Mesodermal cell (in vitro differentiated cells): ENCODE measurements around the gene TTC36. TPM values are rescaled to one million over a fixed set of nuclear protein-coding genes. Genes with fewer than 3 reads are reported as not detected.
"Not testable (repeated sequence)": the region's sequence is repeated elsewhere in the genome, so short reads cannot be mapped to it uniquely, and the experiment has no call there.

Source experiments
- H3K27ac ChIP-seq: 2 replicates; pipeline ENCODE4 v1.7.0; 2013; ENCODE audit warnings: mild to moderate bottlenecking, low read depth, low read length, moderate library complexity; ENCODE audit not compliant: severe bottlenecking
- H3K36me3 ChIP-seq: 2 replicates; pipeline ENCODE4 v1.7.1; 2013; ENCODE audit warnings: mild to moderate bottlenecking, low read length, moderate library complexity; ENCODE audit not compliant: control insufficient read depth, insufficient read depth
- H3K4me1 ChIP-seq: one replicate; pipeline ENCODE4 v1.7.1; 2013; ENCODE audit warnings: mild to moderate bottlenecking, low read length; ENCODE audit not compliant: insufficient read depth, control insufficient read depth, poor library complexity, severe bottlenecking
- H3K4me3 ChIP-seq: 2 replicates; pipeline ENCODE4 v1.7.0; 2013; ENCODE audit warnings: low read length, control low read depth, mild to moderate bottlenecking; ENCODE audit not compliant: insufficient read depth, poor library complexity, severe bottlenecking; ENCODE audit errors: extremely low read depth
- H3K9me3 ChIP-seq: 2 replicates; pipeline ENCODE4 v1.7.1; 2013; ENCODE audit warnings: mild to moderate bottlenecking, low read length, moderate library complexity; ENCODE audit not compliant: control insufficient read depth
- WGBS, 2 experiments: methylation state at CpG; one replicate each; pipeline ENCODE4 v1.1.5; 2013; ENCODE audit warnings: missing lambda C conversion rate in 2 of 2; ENCODE audit not compliant: insufficient coverage in 2 of 2; 5-methylcytosine and 5-hydroxymethylcytosine counted together
- polyA plus RNA-seq, 2 experiments: library from polyadenylated mRNA; stranded (reverse); fragments of 50-300 nt; gene quantifications; one replicate each; pipeline ENCODE4 v1.2.3, GENCODE V29; 2013

Gene TTC36
- polyA plus RNA-seq (2013, experiment 1 of 2) = not detected
- not detected for polyA plus RNA-seq (2013, experiment 2 of 2)

- WGBS, 2 experiments = 48% methylated on average over 2 of the region's 3 CpGs; no CpG with 5 or more reads in 1 of the 2 experiments
- no peak within 1 kb of the TSS for H3K27ac ChIP-seq
- no peaks in the 10 kb centered on the region for H3K4me1 ChIP-seq
- no peaks in the 10 kb centered on the region for H3K9me3 ChIP-seq
- H3K4me3 ChIP-seq = no peak within 1 kb of the TSS
- H3K36me3 ChIP-seq = peaks cover 46% of the 10 kb centered on the region
Observed at GRCh38 chr11:118527109-118527508, at the start of gene TTC36. TTC36 (plus strand) TSS chr11:118527474; CDS start chr11:118527495, 21 bp downstream.

- H3K36me3 ChIP-seq = peaks cover 86% of the 10 kb centered on the region
- not testable (repeated sequence) for H3K4me3 ChIP-seq, H3K27ac ChIP-seq, H3K9me3 ChIP-seq, H3K4me1 ChIP-seq
- WGBS, 2 experiments = no CpG with 5 or more reads among the region's 1 CpG
Observed at GRCh38 chr11:118481238-118481637, 46.0 kb upstream of the TTC36 start.

DNA sequence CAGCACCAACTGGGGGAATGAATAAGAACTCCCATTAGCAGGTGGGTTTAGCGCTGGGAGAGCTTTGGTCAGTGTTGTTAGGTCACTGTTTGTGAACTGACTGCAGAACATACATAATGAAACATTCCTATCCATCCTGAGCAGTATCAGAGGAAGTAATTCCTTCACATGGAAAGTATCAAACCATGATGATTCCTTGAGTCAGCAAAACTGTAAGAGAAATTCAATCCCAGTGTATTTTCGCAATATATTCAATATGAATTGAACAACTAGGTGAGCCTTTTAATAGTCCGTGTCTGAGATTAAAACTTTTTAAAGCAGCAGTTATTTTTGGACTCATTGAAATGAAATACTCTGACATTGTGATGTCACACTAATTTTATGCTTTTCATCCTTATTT lies 42.9 kb upstream of the TTC36 start:
- Histone ChIP-seq H3K36me3 (peaks cover 77% of the 10 kb centered on the region), H3K4me1 (no peaks in the 10 kb centered on the region), H3K27ac (no peak overlapping the region), H3K9me3 (no peaks in the 10 kb centered on the region), H3K4me3 (no peak overlapping the region)
- WGBS, 2 experiments = no CpG with 5 or more reads among the region's 3 CpGs

GRCh38 chr11:118485273-118485672 lies 42.0 kb upstream of the TTC36 start:
- H3K9me3 ChIP-seq = no peaks in the 10 kb centered on the region
- no peak overlapping the region for H3K4me3 ChIP-seq
- H3K4me1 ChIP-seq = no peaks in the 10 kb centered on the region
- H3K36me3 ChIP-seq = peaks cover 77% of the 10 kb centered on the region
- H3K27ac ChIP-seq = no peak overlapping the region

DNA sequence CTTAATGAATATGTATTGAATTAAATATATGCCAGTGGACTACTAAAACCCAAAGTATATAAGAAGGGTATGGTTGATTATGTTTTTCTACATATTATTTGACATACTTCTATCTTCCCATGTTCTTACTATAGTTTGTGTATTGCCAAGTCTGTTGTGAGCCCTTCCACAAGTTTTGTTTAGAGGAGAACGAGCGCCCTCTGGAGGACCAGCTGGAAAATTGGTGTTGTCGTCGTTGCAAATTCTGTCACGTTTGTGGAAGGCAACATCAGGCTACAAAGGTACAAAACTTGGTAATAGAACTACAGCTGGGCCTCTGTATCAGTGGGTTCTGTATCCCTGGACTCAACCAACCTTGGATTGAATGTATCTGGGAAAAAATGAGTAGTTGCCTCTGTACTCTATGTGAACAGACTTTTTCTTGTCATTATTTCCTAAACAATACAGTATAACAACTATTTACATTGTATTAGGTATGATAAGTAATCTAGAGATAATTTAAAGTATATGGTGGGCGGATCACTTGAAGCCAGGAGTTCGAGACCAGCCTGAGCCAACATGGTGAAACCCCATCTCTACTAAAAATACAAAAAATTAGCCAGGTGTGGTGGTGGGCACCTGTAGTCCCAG lies 38.7 kb upstream of the TTC36 start:
- Histone ChIP-seq H3K36me3 (peaks cover 67% of the 10 kb centered on the region), H3K9me3 (no peaks in the 10 kb centered on the region), H3K27ac (no peak overlapping the region), H3K4me1 (no peaks in the 10 kb centered on the region), H3K4me3 (no peak overlapping the region)
- 6 to 17% methylated on average over 5 of the region's 7 CpGs for WGBS, 2 experiments

DNA sequence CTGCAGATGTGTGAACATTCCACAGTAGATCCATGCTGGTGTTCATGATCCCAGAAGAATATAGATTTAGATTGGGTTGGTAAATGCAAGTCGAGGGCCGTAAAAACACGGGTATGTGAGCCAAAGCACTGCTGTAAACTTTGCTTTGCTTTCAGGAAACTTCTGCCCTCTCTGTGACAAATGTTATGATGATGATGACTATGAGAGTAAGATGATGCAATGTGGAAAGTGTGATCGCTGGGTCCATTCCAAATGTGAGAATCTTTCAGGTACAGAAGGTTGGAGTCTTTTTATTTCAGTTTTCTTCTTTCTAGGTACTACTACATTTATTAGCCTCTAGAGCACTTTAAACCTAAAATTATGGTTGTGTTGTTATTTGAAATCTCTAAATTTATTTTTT lies 36.2 kb upstream of the TTC36 start:
- Histone ChIP-seq H3K9me3 (no peaks in the 10 kb centered on the region), H3K27ac (no peak overlapping the region), H3K4me3 (no peak overlapping the region), H3K36me3 (peaks cover 77% of the 10 kb centered on the region), H3K4me1 (no peaks in the 10 kb centered on the region)
- WGBS, 2 experiments = 100% methylated on average over 3 of the region's 4 CpGs

GRCh38 chr11:118497831-118498230 lies 29.4 kb upstream of the TTC36 start:
- no peak overlapping the region for H3K27ac ChIP-seq
- 85 to 97% methylated on average over 3 of the region's 4 CpGs for WGBS, 2 experiments
- peaks cover 9% of the 10 kb centered on the region for H3K4me1 ChIP-seq
- no peaks in the 10 kb centered on the region for H3K9me3 ChIP-seq
- H3K36me3 ChIP-seq = peaks cover 94% of the 10 kb centered on the region
- H3K4me3 ChIP-seq = no peak overlapping the region

DNA sequence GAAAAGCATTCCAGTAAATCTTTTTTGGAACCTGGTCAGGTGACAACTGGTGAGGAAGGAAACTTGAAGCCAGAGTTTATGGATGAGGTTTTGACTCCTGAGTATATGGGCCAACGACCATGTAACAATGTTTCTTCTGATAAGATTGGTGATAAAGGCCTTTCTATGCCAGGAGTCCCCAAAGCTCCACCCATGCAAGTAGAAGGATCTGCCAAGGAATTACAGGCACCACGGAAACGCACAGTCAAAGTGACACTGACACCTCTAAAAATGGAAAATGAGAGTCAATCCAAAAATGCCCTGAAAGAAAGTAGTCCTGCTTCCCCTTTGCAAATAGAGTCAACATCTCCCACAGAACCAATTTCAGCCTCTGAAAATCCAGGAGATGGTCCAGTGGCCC lies 24.1 kb upstream of the TTC36 start:
- no peaks in the 10 kb centered on the region for H3K4me1 ChIP-seq
- H3K4me3 ChIP-seq = no peak overlapping the region
- peaks cover 99% of the 10 kb centered on the region for H3K36me3 ChIP-seq
- H3K27ac ChIP-seq = no peak overlapping the region
- no peaks in the 10 kb centered on the region for H3K9me3 ChIP-seq
- 60 to 100% methylated on average over 2 of the region's 3 CpGs for WGBS, 2 experiments

GRCh38 chr11:118511601-118512000 lies 15.7 kb upstream of the TTC36 start:
- WGBS, 2 experiments = 90 to 93% methylated on average over 4 of the region's 5 CpGs
- Histone ChIP-seq H3K27ac (no peak overlapping the region), H3K9me3 (no peaks in the 10 kb centered on the region), H3K36me3 (peaks cover 98% of the 10 kb centered on the region), H3K4me1 (no peaks in the 10 kb centered on the region), H3K4me3 (no peak overlapping the region)

DNA sequence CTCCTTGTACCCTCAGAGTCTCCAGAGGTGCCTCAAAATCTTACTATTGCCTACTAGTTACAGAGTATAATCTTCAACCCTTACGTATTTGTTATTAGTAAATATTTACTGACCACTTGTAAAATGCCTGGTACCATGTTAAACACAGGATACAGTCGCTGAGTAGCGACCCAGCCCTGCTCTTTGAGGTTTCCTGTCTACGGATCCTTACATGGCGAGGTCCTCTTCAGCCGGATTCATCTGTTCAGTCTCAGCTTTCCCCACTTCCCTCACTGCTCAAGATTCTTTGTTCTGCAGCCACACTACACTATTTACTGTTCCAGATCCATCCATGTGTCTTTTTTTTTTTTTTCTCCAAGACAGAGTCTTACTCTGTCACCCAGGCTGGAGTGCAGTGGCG lies 13.2 kb upstream of the TTC36 start:
- Histone ChIP-seq H3K4me1 (no peaks in the 10 kb centered on the region), H3K4me3 (no peak overlapping the region), H3K27ac (no peak overlapping the region), H3K9me3 (no peaks in the 10 kb centered on the region), H3K36me3 (peaks cover 96% of the 10 kb centered on the region)
- 98 to 100% methylated on average over 5 to 6 of the region's 7 CpGs for WGBS, 2 experiments

GRCh38 chr11:118519549-118519948 lies 7.7 kb upstream of the TTC36 start:
- H3K4me3 ChIP-seq = no peak overlapping the region
- no peak overlapping the region for H3K27ac ChIP-seq
- 95 to 96% methylated on average over 6 of the region's 6 CpGs for WGBS, 2 experiments
- peaks cover 97% of the 10 kb centered on the region for H3K36me3 ChIP-seq
- no peaks in the 10 kb centered on the region for H3K4me1 ChIP-seq
- no peaks in the 10 kb centered on the region for H3K9me3 ChIP-seq
